Measurements from ENCODE around the gene TDRKH.

TDRKH gene

GRCh38 chr1:151756291-151756690, 34.0 kb downstream of the TDRKH start:
- H3K79me2 ChIP-seq (ENCODE audit: low read length), result peaks cover 5% of the 10 kb centered on the region; the same call in 1 of the 2 replicates
- no peaks in the 10 kb centered on the region for H3K9me3 ChIP-seq (replicated peaks; ENCODE audit: insufficient read depth, low read length)
- H2AFZ ChIP-seq (ENCODE audit: low read length), result no peak overlapping the region
- no peak overlapping the region for H3K27ac ChIP-seq (ENCODE audit: low read length)
- H3F3A ChIP-seq (ENCODE audit: insufficient read depth, low read length), result no peaks in the 10 kb centered on the region
- no peaks in the 10 kb centered on the region for H4K20me1 ChIP-seq (ENCODE audit: insufficient read depth, low read length)
- no peak overlapping the region for H3K4me3 ChIP-seq (ENCODE audit: low read length)
- no peaks in the 10 kb centered on the region for H3K9me2 ChIP-seq (replicated peaks; ENCODE audit: insufficient read depth, low read length)
- no peaks in the 10 kb centered on the region for H3K4me1 ChIP-seq (ENCODE audit: low read length)
- no peaks in the 10 kb centered on the region; the same call in 1 of the 2 replicates for H3K36me3 ChIP-seq (replicated peaks; ENCODE audit: insufficient read depth, low read length)
- no peak for TF ChIP-seq EZH2phosphoT487 (IDR thresholded peaks at IDR 0.05; ENCODE audit: low read length)
- TF ChIP-seq CTCF (IDR thresholded peaks at IDR 0.05; ENCODE audit: low read length), result no peak
- no peak for TF ChIP-seq EZH2 (optimal IDR thresholded peaks at IDR 0.05; ENCODE audit: low read depth, low read length)
- no peak for DNase-seq
- H3K4me2 ChIP-seq (ENCODE audit: low read depth, low read length), result no peak overlapping the region
- H3K9ac ChIP-seq (ENCODE audit: low read length), result no peak overlapping the region
- no peaks in the 10 kb centered on the region for H3K27me3 ChIP-seq (replicated peaks; ENCODE audit: insufficient read depth, low read length)

DNA sequence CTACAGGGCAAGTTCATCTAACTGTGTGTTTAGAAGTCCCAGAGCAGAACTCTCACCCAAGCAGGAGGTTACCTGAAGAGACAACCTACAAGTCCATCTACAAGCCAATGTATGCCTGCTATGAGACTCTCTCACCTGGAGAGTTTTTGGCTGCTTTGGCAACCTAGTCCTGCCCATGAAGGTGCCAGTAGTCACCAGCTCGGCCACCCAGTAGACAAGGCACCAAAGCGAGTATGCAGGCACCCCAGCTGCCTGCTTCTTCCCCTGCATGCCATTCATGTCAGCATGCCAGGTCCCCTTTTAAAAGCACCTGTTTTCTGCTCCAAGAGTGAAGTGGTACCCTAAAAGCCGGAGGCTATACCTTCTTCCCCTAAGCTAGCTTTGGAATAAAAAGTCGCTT, 48.8 kb downstream of the TDRKH start:
- Histone ChIP-seq H3K4me2 (ENCODE audit: low read depth, low read length) (no peak overlapping the region), H2AFZ (ENCODE audit: low read length) (no peak overlapping the region)

GRCh38 chr1:151739590-151740355, 50.5 kb downstream of the TDRKH start:
- Histone ChIP-seq H3K4me2 (ENCODE audit: low read depth, low read length) (no peak overlapping the region), H3K4me1 (ENCODE audit: low read length) (peaks cover 4% of the 10 kb centered on the region; the same call in 1 of the 2 replicates), H3K79me2 (ENCODE audit: low read length) (no peaks in the 10 kb centered on the region), H2AFZ (ENCODE audit: low read length) (no peak overlapping the region), H3K36me3 (replicated peaks; ENCODE audit: insufficient read depth, low read length) (no peaks in the 10 kb centered on the region), H4K20me1 (ENCODE audit: insufficient read depth, low read length) (no peaks in the 10 kb centered on the region), H3K9ac (ENCODE audit: low read length) (no peak overlapping the region), H3K9me3 (replicated peaks; ENCODE audit: insufficient read depth, low read length) (no peaks in the 10 kb centered on the region), H3K27me3 (replicated peaks; ENCODE audit: insufficient read depth, low read length) (no peaks in the 10 kb centered on the region), H3K9me2 (replicated peaks; ENCODE audit: insufficient read depth, low read length) (no peaks in the 10 kb centered on the region), H3F3A (ENCODE audit: insufficient read depth, low read length) (no peaks in the 10 kb centered on the region), H3K4me3 (ENCODE audit: low read length) (no peak overlapping the region), H3K27ac (ENCODE audit: low read length) (no peak overlapping the region)
- no peak for DNase-seq
- TF ChIP-seq EZH2 (optimal IDR thresholded peaks at IDR 0.05; ENCODE audit: low read depth, low read length) (no peak), CTCF (IDR thresholded peaks at IDR 0.05; ENCODE audit: low read length) (no peak), EZH2phosphoT487 (IDR thresholded peaks at IDR 0.05; ENCODE audit: low read length) (no peak)

More for the DNA sequence above, 48.8 kb downstream of the TDRKH start:
- peaks cover 4% of the 10 kb centered on the region; the same call in 1 of the 2 replicates for H3K4me1 ChIP-seq (ENCODE audit: low read length)
- no peaks in the 10 kb centered on the region for H3K9me3 ChIP-seq (replicated peaks; ENCODE audit: insufficient read depth, low read length)
- H3K9ac ChIP-seq (ENCODE audit: low read length), result no peak overlapping the region
- no peaks in the 10 kb centered on the region for H3K36me3 ChIP-seq (replicated peaks; ENCODE audit: insufficient read depth, low read length)
- no peak overlapping the region for H3K27ac ChIP-seq (ENCODE audit: low read length)
- no peaks in the 10 kb centered on the region for H3K9me2 ChIP-seq (replicated peaks; ENCODE audit: insufficient read depth, low read length)
- H4K20me1 ChIP-seq (ENCODE audit: insufficient read depth, low read length), result no peaks in the 10 kb centered on the region
- H3F3A ChIP-seq (ENCODE audit: insufficient read depth, low read length), result no peaks in the 10 kb centered on the region
- no peaks in the 10 kb centered on the region for H3K79me2 ChIP-seq (ENCODE audit: low read length)
- H3K4me3 ChIP-seq (ENCODE audit: low read length), result no peak overlapping the region
- DNase-seq, result no peak
- H3K27me3 ChIP-seq (replicated peaks; ENCODE audit: insufficient read depth, low read length), result no peaks in the 10 kb centered on the region
- TF ChIP-seq EZH2 (optimal IDR thresholded peaks at IDR 0.05; ENCODE audit: low read depth, low read length), result no peak

- no peaks in the 10 kb centered on the region for H4K20me1 ChIP-seq (ENCODE audit: insufficient read depth, low read length)
- H2AFZ ChIP-seq (ENCODE audit: low read length), result no peak overlapping the region
- no peak overlapping the region for H3K4me3 ChIP-seq (ENCODE audit: low read length)
- TF ChIP-seq EZH2 (optimal IDR thresholded peaks at IDR 0.05; ENCODE audit: low read depth, low read length) (no peak), CTCF (IDR thresholded peaks at IDR 0.05; ENCODE audit: low read length) (no peak), EZH2phosphoT487 (IDR thresholded peaks at IDR 0.05; ENCODE audit: low read length) (no peak)
- no peaks in the 10 kb centered on the region for H3K9me2 ChIP-seq (replicated peaks; ENCODE audit: insufficient read depth, low read length)
- no peaks in the 10 kb centered on the region for H3F3A ChIP-seq (ENCODE audit: insufficient read depth, low read length)
- DNase-seq, result no peak
- H3K4me1 ChIP-seq (ENCODE audit: low read length), result peaks cover 4% of the 10 kb centered on the region; the same call in 1 of the 2 replicates
- no peak overlapping the region for H3K27ac ChIP-seq (ENCODE audit: low read length)
- H3K27me3 ChIP-seq (replicated peaks; ENCODE audit: insufficient read depth, low read length), result no peaks in the 10 kb centered on the region
- no peaks in the 10 kb centered on the region for H3K9me3 ChIP-seq (replicated peaks; ENCODE audit: insufficient read depth, low read length)
- no peak overlapping the region for H3K4me2 ChIP-seq (ENCODE audit: low read depth, low read length)
- H3K79me2 ChIP-seq (ENCODE audit: low read length), result no peaks in the 10 kb centered on the region
- no peak overlapping the region for H3K9ac ChIP-seq (ENCODE audit: low read length)
- no peaks in the 10 kb centered on the region for H3K36me3 ChIP-seq (replicated peaks; ENCODE audit: insufficient read depth, low read length)
Observed at GRCh38 chr1:151737479-151737878, 52.8 kb downstream of the TDRKH start.

Measured in MM.1S (cell line).